Endothelial cell of umbilical vein (primary cell): ENCODE data around the gene COL6A3. TPM values are rescaled to one million over a fixed set of nuclear protein-coding genes. Genes with fewer than 3 reads are reported as not detected.

Source experiments
- BruUV-seq: library from RNA; stranded (reverse); fragments of 400-500 nt; replicated peaks from 2 replicates; lab custom pipeline; 2021; lab: Mats Ljungman, UMichigan
- CTCF ChIA-PET: fragments of 300-600, 350-600 bp; sonication (Branson Sonifier 250); formaldehyde crosslinking; loops from one replicate; lab custom pipeline; 2021; ENCODE audit warnings: antibody characterized with exemption, inconsistent platforms; lab: Charles Lee
- POLR2A ChIA-PET: fragments of 300-600, 350-600 bp; sonication (Branson Sonifier 250); formaldehyde crosslinking; loops from one replicate; lab custom pipeline; 2021; ENCODE audit warnings: antibody characterized with exemption, inconsistent platforms; lab: Charles Lee
- DNase-seq: peaks from one replicate; pipeline ENCODE4 v3.0.0-alpha.2; 2011; ENCODE audit warnings: low read depth, low spot score
- FAIRE-seq: peaks from 2 replicates; lab custom pipeline; 2011; peaks lifted over from hg19 to GRCh38; lab: Jason Lieb, UNC
- H2AFZ ChIP-seq: 2 replicates; pipeline ENCODE4 v1.6.0; 2012; ENCODE audit warnings: low read depth, low read length, control low read depth, inconsistent platforms
- H3K27ac ChIP-seq: 2 replicates; pipeline ENCODE4 v1.5.1; 2011; ENCODE audit warnings: low read depth, mild to moderate bottlenecking, control low read depth, low read length, moderate library complexity; ENCODE audit not compliant: insufficient read depth
- H3K27me3 ChIP-seq, 2 experiments: 2 replicates each; pipeline versions ENCODE4 v1.6.0 to v1.6.1; 2011; ENCODE audit warnings: low read length in 2 of 2, mixed read lengths in 1 of 2; ENCODE audit not compliant: control insufficient read depth in 2 of 2, insufficient read depth in 2 of 2
- H3K36me3 ChIP-seq, 2 experiments: 2 replicates in 1 of 2; 3 replicates in 1 of 2; pipeline ENCODE4 v1.5.1; 2011; ENCODE audit warnings: low read length in 2 of 2, mild to moderate bottlenecking in 1 of 2, moderate library complexity in 1 of 2; ENCODE audit not compliant: control insufficient read depth in 2 of 2, insufficient read depth in 2 of 2; ENCODE audit errors: extremely low read depth in 1 of 2
- H3K4me1 ChIP-seq: 3 replicates; pipeline ENCODE4 v1.5.1; 2011; ENCODE audit warnings: mild to moderate bottlenecking, low read length; ENCODE audit not compliant: control insufficient read depth, insufficient read depth; ENCODE audit errors: extremely low read depth
- H3K4me2 ChIP-seq: 2 replicates; pipeline ENCODE4 v1.6.1; 2011; ENCODE audit warnings: low read length, control low read depth, mixed read lengths; ENCODE audit not compliant: insufficient read depth
- H3K4me3 ChIP-seq, 3 experiments: fragments of 200-600 bp in 1 of 3; sonication (generic), shearing (Covaris generic) in 1 of 3; replicated peaks in 1 of 3; 2 replicates each; pipeline ENCODE4 v1.5.1; 2011 to 2016; ENCODE audit warnings: control low read depth in 3 of 3, low read length in 3 of 3, mild to moderate bottlenecking in 2 of 3, inconsistent platforms in 1 of 3, low read depth in 1 of 3, moderate library complexity in 1 of 3; ENCODE audit not compliant: insufficient read depth in 1 of 3
- H3K79me2 ChIP-seq: 2 replicates; pipeline ENCODE4 v1.6.0; 2012; ENCODE audit warnings: low read length, inconsistent platforms; ENCODE audit not compliant: control insufficient read depth, insufficient read depth
- H3K9ac ChIP-seq: replicated peaks from 2 replicates; pipeline ENCODE3; 2011; ENCODE audit warnings: low read length, control low read depth; ENCODE audit not compliant: insufficient read depth; ENCODE audit errors: extremely low read depth
- H3K9me1 ChIP-seq: replicated peaks from 3 replicates; pipeline ENCODE4 v1.6.0; 2011; ENCODE audit warnings: mild to moderate bottlenecking, low read length; ENCODE audit not compliant: control insufficient read depth, insufficient read depth; ENCODE audit errors: extremely low read depth
- H3K9me3 ChIP-seq: replicated peaks from 2 replicates; pipeline ENCODE4 v1.5.1; 2012; ENCODE audit warnings: low read length, inconsistent platforms; ENCODE audit not compliant: control insufficient read depth, insufficient read depth
- H4K20me1 ChIP-seq: replicated peaks from 2 replicates; pipeline ENCODE3; 2011; ENCODE audit warnings: mild to moderate bottlenecking, low read length; ENCODE audit not compliant: control insufficient read depth, insufficient read depth; ENCODE audit errors: extremely low read depth
- CTCF ChIP-seq, 2 donors: IDR thresholded peaks; 1 replicate in 1 of 2; 2 replicates in 1 of 2; pipeline ENCODE4 v1.5.1; 2011; ENCODE audit warnings: low read length in 2 of 2, mild to moderate bottlenecking in 2 of 2, moderate library complexity in 2 of 2, control low read depth in 1 of 2, inconsistent platforms in 1 of 2, low read depth in 1 of 2; ENCODE audit not compliant: insufficient read depth in 1 of 2; ENCODE audit errors: extremely low read depth in 1 of 2
- EZH2 ChIP-seq: IDR thresholded peaks from 2 replicates; pipeline ENCODE4 v1.6.1; 2012; ENCODE audit warnings: borderline replicate concordance, low read depth, mild to moderate bottlenecking, moderate library complexity, low read length, inconsistent platforms; ENCODE audit not compliant: severe bottlenecking
- FOS ChIP-seq: IDR thresholded peaks from 2 replicates; pipeline ENCODE4 v1.6.1; 2011; ENCODE audit warnings: mild to moderate bottlenecking, low read length, moderate library complexity, borderline replicate concordance; ENCODE audit not compliant: insufficient read depth
- GATA2 ChIP-seq: IDR thresholded peaks from 2 replicates; pipeline ENCODE4 v1.7.0; 2011; ENCODE audit warnings: low read depth, mild to moderate bottlenecking, moderate library complexity, mixed read lengths, low read length; ENCODE audit not compliant: insufficient read length, insufficient read depth
- JUN ChIP-seq: IDR thresholded peaks from 2 replicates; pipeline ENCODE4 v1.6.1; 2011; ENCODE audit warnings: borderline replicate concordance, low read depth; ENCODE audit not compliant: insufficient read length, insufficient read depth
- MYC ChIP-seq: IDR thresholded peaks from one replicate; pipeline ENCODE4 v1.6.1; 2011; ENCODE audit warnings: mild to moderate bottlenecking, low read depth, low read length
- POLR2A ChIP-seq: IDR thresholded peaks from 2 replicates; pipeline ENCODE4 v1.6.1; 2012; ENCODE audit warnings: low read depth, mild to moderate bottlenecking, control low read depth, low read length
- dilution Hi-C: fragments of 300-500 bp; cut with MboI; formaldehyde crosslinking; loops from one replicate; pipeline ENCODE4 v1.15.0; 2019; ENCODE audit warnings: low sequenced_read_pairs; ENCODE audit not compliant: extremely low pct_ligation_motif_present
- intact Hi-C: fragments of 100-400 bp; cut with micrococcal nuclease; formaldehyde crosslinking; loops from one replicate; pipeline ENCODE4 v1.10.0; 2022
- polyA plus RNA-seq, 4 experiments: library from polyadenylated mRNA; depleted of rRNA in 3 of 4; stranded (reverse) in 3 of 4; unstranded in 1 of 4; fragments of >200 nt; gene quantifications; 2 replicates each; pipeline versions ENCODE4 v1.2.1 to v1.2.3, GENCODE V29; 2011 to 2012; ENCODE audit warnings: missing spikeins in 1 of 4
- total RNA-seq: library from RNA; stranded (reverse); gene quantifications from 2 replicates; pipeline ENCODE4 v1.2.3, GENCODE V29; 2021

Gene COL6A3
- total and polyA plus RNA-seq, 2 donors (not counting 3 experiments of a cell fraction or from before 2014, with no cell fraction given): 0.03 TPM; not detected in 1

DNA sequence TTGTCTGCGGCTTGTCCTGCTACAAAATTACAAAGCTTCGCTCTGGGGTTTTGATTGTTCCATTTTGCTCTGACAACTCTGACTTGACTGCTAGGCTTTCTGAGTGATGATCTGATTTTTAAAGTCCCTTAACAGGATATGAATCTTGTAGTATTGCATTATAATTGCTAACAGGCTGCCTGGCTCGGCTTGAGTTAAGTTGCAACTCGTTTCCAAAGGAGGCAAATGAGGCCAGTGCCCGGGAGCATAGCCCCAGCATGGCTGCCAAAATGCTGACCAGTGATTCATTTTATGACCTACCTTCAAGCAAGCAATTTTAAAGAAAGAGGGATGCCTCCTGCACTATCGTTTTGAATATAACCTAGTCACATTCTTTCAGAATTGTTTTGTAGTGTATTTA is 135.4 kb downstream of the COL6A3 start:
- Histone ChIP-seq H3K27me3 (peaks cover 4 to 11% of the 10 kb centered on the region in 2 experiments), H3K79me2 (no peaks in the 10 kb centered on the region), H4K20me1 (no peaks in the 10 kb centered on the region), H3K36me3 (no peaks in the 10 kb centered on the region), H2AFZ (no peak overlapping the region), H3K4me1 (no peaks in the 10 kb centered on the region), H3K9me3 (no peaks in the 10 kb centered on the region), H3K4me2 (no peak overlapping the region), H3K4me3 (no peak overlapping the region), H3K27ac (no peak overlapping the region), H3K9me1 (no peaks in the 10 kb centered on the region), H3K9ac (no peak overlapping the region)
- DNase-seq (no peak), FAIRE-seq (no peak)
- dilution Hi-C loops (no loop called here), intact Hi-C loops (no loop called here)
- ChIA-PET CTCF (interaction anchor here (1.2 to 2.6 kb wide), 2 partner anchors 10 to 293 kb away, joined by 3 to 7 read pairs; no protein-coding TSS in a partner anchor), POLR2A (no interaction called here)
- no peak for TF ChIP-seq CTCF (IDR thresholded peaks at IDR 0.05; ENCODE audit: extremely low read depth in 1 of 2, insufficient read depth in 1 of 2, low read depth in 1 of 2, low read length in 2 of 2)
- TF ChIP-seq POLR2A: no peak
- TF ChIP-seq FOS: no peak
- no peak for TF ChIP-seq MYC
- no peak for TF ChIP-seq EZH2
- no peak for TF ChIP-seq JUN
- TF ChIP-seq GATA2: no peak
- no TSS peak for BruUV-seq
